ENCODE data around the gene MRPL49.

Gene MRPL49

DNA sequence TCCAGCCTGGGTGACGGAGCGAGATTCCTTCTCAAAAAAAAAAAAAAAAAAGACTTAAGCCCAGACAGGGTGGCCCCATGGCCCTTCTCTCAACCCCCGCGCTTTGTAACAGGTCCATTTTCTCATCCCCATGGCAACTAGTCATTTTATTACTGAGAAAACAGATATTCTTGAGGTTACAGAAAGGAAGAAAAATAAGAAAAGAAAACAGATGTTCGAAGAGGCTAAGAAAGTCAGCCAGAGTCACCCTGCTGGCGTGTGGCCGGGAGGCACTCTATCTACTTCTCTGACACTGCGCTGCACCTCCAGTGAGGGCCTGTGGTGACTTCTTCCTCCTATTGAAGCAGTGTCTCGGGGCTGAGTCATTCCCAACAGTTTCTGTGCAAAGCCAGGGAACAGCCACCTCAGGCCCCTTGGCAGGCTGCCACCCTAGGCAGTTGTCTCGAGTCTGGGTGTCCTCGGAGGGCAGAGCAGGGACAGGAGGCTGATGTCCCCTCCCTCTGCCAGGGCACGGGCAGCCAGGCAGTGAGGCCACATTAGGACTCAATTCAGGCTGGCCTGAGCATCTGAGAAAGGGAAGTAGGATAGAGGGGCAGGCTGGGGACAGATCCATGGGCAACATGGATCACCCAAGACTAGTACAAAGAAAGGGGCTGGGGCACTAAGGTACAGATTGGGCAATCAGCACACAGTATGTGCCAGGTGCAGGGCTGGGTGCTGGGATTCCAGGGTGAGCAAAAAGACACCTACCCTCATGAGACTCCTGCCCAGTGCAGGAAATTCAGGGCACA lies 28.6 kb downstream of the MRPL49 start:
- no peak overlapping the region for H3K27ac ChIP-seq (ENCODE audit: low read depth, low read length)

DNA sequence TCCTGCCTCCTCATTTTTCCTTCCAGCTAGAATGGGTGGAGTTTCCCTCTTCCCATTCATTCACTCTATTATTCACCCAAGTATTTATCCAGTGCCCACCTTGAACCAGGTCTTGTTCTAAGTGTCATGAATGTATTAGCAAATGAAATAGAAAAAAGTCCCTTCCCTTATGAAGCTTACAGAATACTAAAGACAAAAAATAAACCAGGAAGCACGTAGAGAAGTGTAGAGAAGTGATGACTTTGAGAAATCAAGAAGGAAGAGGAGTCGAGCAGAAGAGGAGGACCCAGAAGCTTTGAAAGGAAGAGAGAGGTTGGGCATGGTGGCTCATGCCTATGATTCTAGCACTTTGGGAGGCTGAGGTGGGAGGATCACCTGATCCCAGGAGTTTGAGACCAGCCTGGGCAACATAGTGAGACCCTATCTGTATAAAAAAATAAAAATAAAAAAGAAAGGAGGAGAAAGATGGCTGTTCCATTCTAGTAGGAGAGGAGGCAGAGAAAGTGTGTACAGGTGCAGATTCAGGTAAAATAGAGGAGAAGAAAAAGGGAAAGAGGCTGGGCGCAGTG lies 29.3 kb downstream of the MRPL49 start:
- DNase-seq: no peak
- Histone ChIP-seq H3K36me3 (ENCODE audit: control insufficient read depth, insufficient read depth, low read length) (no peaks in the 10 kb centered on the region), H3K4me1 (ENCODE audit: control insufficient read depth, low read depth, low read length) (no peaks in the 10 kb centered on the region), H3K27ac (ENCODE audit: low read depth, low read length) (no peak overlapping the region), H3K79me2 (ENCODE audit: control insufficient read depth, insufficient read depth, low read length) (no peaks in the 10 kb centered on the region), H3K4me2 (ENCODE audit: low read length) (no peak overlapping the region), H3K9ac (ENCODE audit: low read length) (no peak overlapping the region), H3K18ac (ENCODE audit: low read length) (no peak overlapping the region), H3K23ac (ENCODE audit: low read length) (no peak overlapping the region), H2AK5ac (ENCODE audit: low read length) (no peak overlapping the region), H4K8ac (ENCODE audit: low read depth, low read length) (no peak overlapping the region), H3K4me3 (ENCODE audit: low read length) (no peak overlapping the region), H3K27me3 (ENCODE audit: insufficient read depth, low read length, poor library complexity) (no peaks in the 10 kb centered on the region), H4K5ac (ENCODE audit: low read length) (no peak overlapping the region), H3K4ac (ENCODE audit: low read depth, low read length) (no peak overlapping the region), H3K79me1 (ENCODE audit: low read length) (no peaks in the 10 kb centered on the region), H2BK120ac (ENCODE audit: low read depth, low read length) (no peak overlapping the region), H2BK15ac (replicated peaks; ENCODE audit: low read depth) (no peak overlapping the region), H2BK5ac (ENCODE audit: low read length) (no peak overlapping the region), H3K56ac (ENCODE audit: low read length) (no peak overlapping the region)
- no CpG with 5 or more reads among the region's 3 CpGs for WGBS (ENCODE audit: extremely low coverage, insufficient coverage, low lambda C conversion rate)

More for the DNA sequence above, 28.6 kb downstream of the MRPL49 start:
- Histone ChIP-seq H3K4me1 (ENCODE audit: control insufficient read depth, low read depth, low read length) (no peaks in the 10 kb centered on the region), H3K56ac (ENCODE audit: low read length) (peak overlapping the region; percentile 34), H3K36me3 (ENCODE audit: control insufficient read depth, insufficient read depth, low read length) (no peaks in the 10 kb centered on the region), H2BK15ac (replicated peaks; ENCODE audit: low read depth) (no peak overlapping the region), H3K4ac (ENCODE audit: low read depth, low read length) (no peak overlapping the region), H3K79me2 (ENCODE audit: control insufficient read depth, insufficient read depth, low read length) (no peaks in the 10 kb centered on the region), H3K18ac (ENCODE audit: low read length) (no peak overlapping the region), H4K8ac (ENCODE audit: low read depth, low read length) (no peak overlapping the region), H3K79me1 (ENCODE audit: low read length) (no peaks in the 10 kb centered on the region), H3K27me3 (ENCODE audit: insufficient read depth, low read length, poor library complexity) (no peaks in the 10 kb centered on the region), H3K4me3 (ENCODE audit: low read length) (no peak overlapping the region), H3K4me2 (ENCODE audit: low read length) (no peak overlapping the region), H2AK5ac (ENCODE audit: low read length) (no peak overlapping the region), H4K5ac (ENCODE audit: low read length) (no peak overlapping the region), H2BK120ac (ENCODE audit: low read depth, low read length) (no peak overlapping the region), H2BK5ac (ENCODE audit: low read length) (no peak overlapping the region), H3K9ac (ENCODE audit: low read length) (no peak overlapping the region), H3K23ac (ENCODE audit: low read length) (no peak overlapping the region)
- WGBS (ENCODE audit: extremely low coverage, insufficient coverage, low lambda C conversion rate): no CpG with 5 or more reads among the region's 12 CpGs
- peak; percentile 41 for DNase-seq

DNA sequence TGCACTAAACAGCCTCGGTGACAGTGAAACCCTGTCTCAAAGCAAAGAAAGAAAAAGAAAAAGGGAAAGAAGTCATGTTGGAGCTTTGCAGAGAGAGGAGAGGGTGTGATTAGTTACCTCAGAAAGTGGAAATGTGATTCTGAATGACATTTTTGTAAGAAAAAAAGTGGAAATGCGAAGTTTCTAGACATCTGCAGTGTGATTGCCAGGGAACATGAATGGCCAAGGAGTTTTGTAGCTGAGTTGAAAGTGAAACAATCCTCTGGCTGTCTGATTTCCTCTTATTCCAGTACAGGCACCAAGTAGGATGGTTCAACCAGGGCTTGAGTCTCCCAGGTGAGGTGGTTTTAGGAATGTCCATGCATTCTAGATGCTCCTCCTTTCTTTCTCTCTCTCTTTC lies 30.0 kb downstream of the MRPL49 start:
- Histone ChIP-seq H2BK5ac (ENCODE audit: low read length) (no peak overlapping the region), H3K4me3 (ENCODE audit: low read length) (no peak overlapping the region), H3K18ac (ENCODE audit: low read length) (no peak overlapping the region), H3K9ac (ENCODE audit: low read length) (no peak overlapping the region), H3K79me1 (ENCODE audit: low read length) (no peaks in the 10 kb centered on the region), H4K5ac (ENCODE audit: low read length) (no peak overlapping the region), H2BK120ac (ENCODE audit: low read depth, low read length) (no peak overlapping the region), H2BK15ac (replicated peaks; ENCODE audit: low read depth) (no peak overlapping the region), H3K4me2 (ENCODE audit: low read length) (no peak overlapping the region), H2AK5ac (ENCODE audit: low read length) (no peak overlapping the region), H3K79me2 (ENCODE audit: control insufficient read depth, insufficient read depth, low read length) (no peaks in the 10 kb centered on the region), H3K4me1 (ENCODE audit: control insufficient read depth, low read depth, low read length) (no peaks in the 10 kb centered on the region), H3K23ac (ENCODE audit: low read length) (no peak overlapping the region), H3K27ac (ENCODE audit: low read depth, low read length) (no peak overlapping the region), H4K8ac (ENCODE audit: low read depth, low read length) (no peak overlapping the region), H3K56ac (ENCODE audit: low read length) (no peak overlapping the region), H3K4ac (ENCODE audit: low read depth, low read length) (no peak overlapping the region), H3K27me3 (ENCODE audit: insufficient read depth, low read length, poor library complexity) (no peaks in the 10 kb centered on the region), H3K36me3 (ENCODE audit: control insufficient read depth, insufficient read depth, low read length) (no peaks in the 10 kb centered on the region)
- DNase-seq: no peak
- WGBS (ENCODE audit: extremely low coverage, insufficient coverage, low lambda C conversion rate): no CpG with 5 or more reads among the region's 2 CpGs

DNA sequence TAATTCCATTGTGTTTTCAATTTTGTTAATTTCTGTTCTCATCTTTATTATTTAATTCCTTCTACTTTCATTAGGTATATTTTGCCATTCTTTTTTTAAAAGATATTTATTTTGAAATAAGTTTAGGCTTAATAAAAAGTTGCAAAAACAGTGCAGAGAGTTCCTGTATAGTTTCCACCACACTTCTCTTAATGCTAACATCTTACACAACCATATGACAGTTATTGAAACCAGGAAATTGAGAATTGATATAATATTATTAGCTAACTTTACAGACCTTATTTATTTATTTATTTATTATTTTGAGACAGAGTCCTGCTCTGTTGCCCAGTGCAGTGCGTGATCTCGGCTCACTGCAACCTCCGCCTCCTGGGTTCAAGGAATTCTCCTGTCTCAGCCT lies 34.1 kb downstream of the MRPL49 start:
- H2BK5ac ChIP-seq (ENCODE audit: low read length): no peak overlapping the region
- no peaks in the 10 kb centered on the region for H3K4me1 ChIP-seq (ENCODE audit: control insufficient read depth, low read depth, low read length)
- no peak overlapping the region for H4K8ac ChIP-seq (ENCODE audit: low read depth, low read length)
- no peak overlapping the region for H3K27ac ChIP-seq (ENCODE audit: low read depth, low read length)
- no peak for DNase-seq
- H3K4me3 ChIP-seq (ENCODE audit: low read length): no peak overlapping the region
- no peak overlapping the region for H3K56ac ChIP-seq (ENCODE audit: low read length)
- no peak overlapping the region for H3K4me2 ChIP-seq (ENCODE audit: low read length)
- no peak overlapping the region for H4K5ac ChIP-seq (ENCODE audit: low read length)
- no peak overlapping the region for H2BK120ac ChIP-seq (ENCODE audit: low read depth, low read length)
- H3K23ac ChIP-seq (ENCODE audit: low read length): no peak overlapping the region
- H2AK5ac ChIP-seq (ENCODE audit: low read length): no peak overlapping the region
- no peaks in the 10 kb centered on the region for H3K27me3 ChIP-seq (ENCODE audit: insufficient read depth, low read length, poor library complexity)
- WGBS (ENCODE audit: extremely low coverage, insufficient coverage, low lambda C conversion rate): no CpG with 5 or more reads among the region's 3 CpGs
- no peak overlapping the region for H3K18ac ChIP-seq (ENCODE audit: low read length)
- no peaks in the 10 kb centered on the region for H3K36me3 ChIP-seq (ENCODE audit: control insufficient read depth, insufficient read depth, low read length)
- H3K4ac ChIP-seq (ENCODE audit: low read depth, low read length): no peak overlapping the region
- no peaks in the 10 kb centered on the region for H3K79me1 ChIP-seq (ENCODE audit: low read length)
- no peaks in the 10 kb centered on the region for H3K79me2 ChIP-seq (ENCODE audit: control insufficient read depth, insufficient read depth, low read length)
- no peak overlapping the region for H2BK15ac ChIP-seq (replicated peaks; ENCODE audit: low read depth)
- H3K9ac ChIP-seq (ENCODE audit: low read length): no peak overlapping the region

DNA sequence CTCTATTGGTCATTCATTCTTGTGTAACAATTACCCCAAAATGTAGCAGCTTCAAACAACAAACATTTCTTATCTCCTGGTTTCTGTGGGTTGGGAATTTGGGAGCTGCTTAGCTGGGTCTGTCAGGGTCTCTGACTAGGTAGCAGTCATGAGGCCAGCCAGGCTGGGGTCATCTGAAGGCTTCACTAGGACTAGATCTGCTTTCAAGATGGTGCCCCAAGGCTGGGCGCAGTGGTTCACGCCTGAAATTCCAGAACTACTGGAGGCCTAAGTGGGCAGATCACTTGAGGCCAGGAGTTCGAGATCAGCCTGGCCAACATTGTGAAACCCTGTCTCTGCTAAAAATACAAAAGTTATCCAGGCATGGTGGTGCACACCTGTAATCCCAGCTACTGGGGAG lies 34.8 kb downstream of the MRPL49 start:
- Histone ChIP-seq H3K4me1 (ENCODE audit: control insufficient read depth, low read depth, low read length) (no peaks in the 10 kb centered on the region), H3K36me3 (ENCODE audit: control insufficient read depth, insufficient read depth, low read length) (no peaks in the 10 kb centered on the region), H3K18ac (ENCODE audit: low read length) (no peak overlapping the region), H2BK120ac (ENCODE audit: low read depth, low read length) (no peak overlapping the region), H3K23ac (ENCODE audit: low read length) (no peak overlapping the region), H3K4ac (ENCODE audit: low read depth, low read length) (no peak overlapping the region), H3K56ac (ENCODE audit: low read length) (no peak overlapping the region), H3K79me2 (ENCODE audit: control insufficient read depth, insufficient read depth, low read length) (no peaks in the 10 kb centered on the region), H3K27ac (ENCODE audit: low read depth, low read length) (no peak overlapping the region), H4K5ac (ENCODE audit: low read length) (no peak overlapping the region), H3K4me3 (ENCODE audit: low read length) (no peak overlapping the region), H2AK5ac (ENCODE audit: low read length) (no peak overlapping the region), H2BK5ac (ENCODE audit: low read length) (no peak overlapping the region), H4K8ac (ENCODE audit: low read depth, low read length) (no peak overlapping the region), H3K4me2 (ENCODE audit: low read length) (no peak overlapping the region), H2BK15ac (replicated peaks; ENCODE audit: low read depth) (no peak overlapping the region), H3K79me1 (ENCODE audit: low read length) (no peaks in the 10 kb centered on the region), H3K9ac (ENCODE audit: low read length) (no peak overlapping the region), H3K27me3 (ENCODE audit: insufficient read depth, low read length, poor library complexity) (no peaks in the 10 kb centered on the region)
- WGBS (ENCODE audit: extremely low coverage, insufficient coverage, low lambda C conversion rate): no CpG with 5 or more reads among the region's 3 CpGs
- DNase-seq: no peak

All from mesendoderm (in vitro differentiated cells).